Neural progenitor cell (in vitro differentiated cells): ENCODE results near the gene SLC27A3.

ENCODE experiments used
- EZH2phosphoT487 ChIP-seq: fragments of 200-600 bp; sonication (generic); IDR thresholded peaks from 2 replicates; pipeline ENCODE4 v1.6.1; 2017; ENCODE audit warnings: antibody characterized with exemption
- TF ChIP-seq, protein P1 (sequence below): fragments of 200-600 bp; sonication (generic); IDR thresholded peaks from 2 replicates; pipeline ENCODE4 v1.5.1; 2017; ENCODE audit warnings: antibody characterized with exemption, mild to moderate bottlenecking

DNA sequence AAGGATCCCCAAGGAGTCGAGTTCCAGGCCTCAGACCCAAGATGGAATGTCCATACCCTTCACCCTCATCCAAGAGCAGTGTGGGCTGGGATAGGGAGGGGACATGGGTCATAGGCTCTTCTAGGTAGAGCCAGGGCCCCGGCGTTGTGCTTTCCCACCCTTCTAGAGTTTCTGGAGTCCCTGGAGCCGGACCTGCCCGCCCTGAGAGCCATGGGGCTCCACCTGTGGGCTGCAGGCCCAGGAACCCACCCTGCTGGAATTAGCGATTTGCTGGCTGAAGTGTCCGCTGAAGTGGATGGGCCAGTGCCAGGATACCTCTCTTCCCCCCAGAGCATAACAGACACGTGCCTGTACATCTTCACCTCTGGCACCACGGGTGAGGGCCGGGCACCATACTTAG lies 1.1 kb downstream of the SLC27A3 start:
- TF ChIP-seq, protein P1, sequence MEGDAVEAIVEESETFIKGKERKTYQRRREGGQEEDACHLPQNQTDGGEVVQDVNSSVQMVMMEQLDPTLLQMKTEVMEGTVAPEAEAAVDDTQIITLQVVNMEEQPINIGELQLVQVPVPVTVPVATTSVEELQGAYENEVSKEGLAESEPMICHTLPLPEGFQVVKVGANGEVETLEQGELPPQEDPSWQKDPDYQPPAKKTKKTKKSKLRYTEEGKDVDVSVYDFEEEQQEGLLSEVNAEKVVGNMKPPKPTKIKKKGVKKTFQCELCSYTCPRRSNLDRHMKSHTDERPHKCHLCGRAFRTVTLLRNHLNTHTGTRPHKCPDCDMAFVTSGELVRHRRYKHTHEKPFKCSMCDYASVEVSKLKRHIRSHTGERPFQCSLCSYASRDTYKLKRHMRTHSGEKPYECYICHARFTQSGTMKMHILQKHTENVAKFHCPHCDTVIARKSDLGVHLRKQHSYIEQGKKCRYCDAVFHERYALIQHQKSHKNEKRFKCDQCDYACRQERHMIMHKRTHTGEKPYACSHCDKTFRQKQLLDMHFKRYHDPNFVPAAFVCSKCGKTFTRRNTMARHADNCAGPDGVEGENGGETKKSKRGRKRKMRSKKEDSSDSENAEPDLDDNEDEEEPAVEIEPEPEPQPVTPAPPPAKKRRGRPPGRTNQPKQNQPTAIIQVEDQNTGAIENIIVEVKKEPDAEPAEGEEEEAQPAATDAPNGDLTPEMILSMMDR = no peak
- TF ChIP-seq EZH2phosphoT487 = no peak
